ENCODE results near the gene SPECC1L. TPM values are rescaled to one million over a fixed set of nuclear protein-coding genes. Genes with fewer than 3 reads are reported as not detected.
A peak's percentile ranks its signal among the peaks of the same experiment; 100 is the strongest.

The SPECC1L gene
- total RNA-seq, 1 donor from 2014 or later: 80.6 TPM

DNA sequence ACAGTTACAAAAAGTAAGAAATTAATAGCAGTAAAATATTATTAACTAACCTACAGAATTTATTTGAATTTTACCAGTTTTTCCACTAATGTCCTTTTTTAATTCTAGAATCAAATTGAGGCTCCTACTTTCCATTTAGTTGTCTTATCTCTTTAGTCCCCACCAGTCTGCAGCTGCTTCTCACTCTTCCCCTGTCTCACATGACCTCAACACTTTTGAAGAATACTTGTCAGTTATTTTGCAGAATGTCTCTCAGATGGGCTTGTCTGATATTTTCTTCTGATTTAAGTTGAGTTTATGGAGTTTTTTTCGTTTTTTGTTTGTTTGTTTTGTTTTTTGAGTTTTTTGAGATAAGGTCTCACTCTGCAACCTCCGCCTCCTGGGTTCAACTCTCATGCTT, 82.5 kb downstream of the SPECC1L start:
- H3K27ac Mint-ChIP-seq (ENCODE audit: unreplicated experiment): no peak overlapping the region
- TF ChIP-seq, protein P1, sequence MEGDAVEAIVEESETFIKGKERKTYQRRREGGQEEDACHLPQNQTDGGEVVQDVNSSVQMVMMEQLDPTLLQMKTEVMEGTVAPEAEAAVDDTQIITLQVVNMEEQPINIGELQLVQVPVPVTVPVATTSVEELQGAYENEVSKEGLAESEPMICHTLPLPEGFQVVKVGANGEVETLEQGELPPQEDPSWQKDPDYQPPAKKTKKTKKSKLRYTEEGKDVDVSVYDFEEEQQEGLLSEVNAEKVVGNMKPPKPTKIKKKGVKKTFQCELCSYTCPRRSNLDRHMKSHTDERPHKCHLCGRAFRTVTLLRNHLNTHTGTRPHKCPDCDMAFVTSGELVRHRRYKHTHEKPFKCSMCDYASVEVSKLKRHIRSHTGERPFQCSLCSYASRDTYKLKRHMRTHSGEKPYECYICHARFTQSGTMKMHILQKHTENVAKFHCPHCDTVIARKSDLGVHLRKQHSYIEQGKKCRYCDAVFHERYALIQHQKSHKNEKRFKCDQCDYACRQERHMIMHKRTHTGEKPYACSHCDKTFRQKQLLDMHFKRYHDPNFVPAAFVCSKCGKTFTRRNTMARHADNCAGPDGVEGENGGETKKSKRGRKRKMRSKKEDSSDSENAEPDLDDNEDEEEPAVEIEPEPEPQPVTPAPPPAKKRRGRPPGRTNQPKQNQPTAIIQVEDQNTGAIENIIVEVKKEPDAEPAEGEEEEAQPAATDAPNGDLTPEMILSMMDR (IDR thresholded peaks at IDR 0.05; ENCODE audit: unreplicated experiment): no peak
- H3K4me3 Mint-ChIP-seq (ENCODE audit: unreplicated experiment): no peak overlapping the region
- no peak for DNase-seq (ENCODE audit: low spot score)
- H3K9me3 Mint-ChIP-seq (ENCODE audit: unreplicated experiment): no peaks in the 10 kb centered on the region
- H3K27me3 Mint-ChIP-seq (ENCODE audit: unreplicated experiment): no peaks in the 10 kb centered on the region
- H3K36me3 Mint-ChIP-seq (ENCODE audit: low read depth, unreplicated experiment): peaks cover 47% of the 10 kb centered on the region
- peaks cover 4% of the 10 kb centered on the region for H3K4me1 Mint-ChIP-seq (ENCODE audit: unreplicated experiment)

DNA sequence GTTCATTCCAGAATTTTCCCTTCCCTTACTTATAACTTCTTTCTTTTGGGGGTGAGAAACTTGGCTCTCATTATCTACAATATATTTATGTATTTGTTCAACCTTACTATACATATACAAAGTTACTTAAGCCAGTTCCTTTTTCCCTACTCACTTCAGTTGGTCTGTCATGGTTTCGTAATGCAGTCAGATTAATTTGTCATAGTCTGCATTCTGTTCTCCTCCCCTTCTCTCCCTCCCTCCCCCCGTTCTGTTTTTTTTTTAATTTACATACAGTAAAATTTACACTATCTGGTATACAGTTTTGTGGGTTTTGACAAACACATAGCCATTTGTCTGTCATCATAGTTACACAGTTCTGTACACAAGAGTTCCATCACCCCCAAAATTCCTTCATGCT, 84.9 kb downstream of the SPECC1L start:
- Mint-ChIP-seq H3K27ac (ENCODE audit: unreplicated experiment) (no peak overlapping the region), H3K9me3 (ENCODE audit: unreplicated experiment) (no peaks in the 10 kb centered on the region), H3K4me3 (ENCODE audit: unreplicated experiment) (peak overlapping the region; percentile 7), H3K4me1 (ENCODE audit: unreplicated experiment) (peaks cover 16% of the 10 kb centered on the region), H3K36me3 (ENCODE audit: low read depth, unreplicated experiment) (peaks cover 32% of the 10 kb centered on the region), H3K27me3 (ENCODE audit: unreplicated experiment) (no peaks in the 10 kb centered on the region)
- DNase-seq (ENCODE audit: low spot score): no peak
- TF ChIP-seq, protein P1 (IDR thresholded peaks at IDR 0.05; ENCODE audit: unreplicated experiment): no peak

DNA sequence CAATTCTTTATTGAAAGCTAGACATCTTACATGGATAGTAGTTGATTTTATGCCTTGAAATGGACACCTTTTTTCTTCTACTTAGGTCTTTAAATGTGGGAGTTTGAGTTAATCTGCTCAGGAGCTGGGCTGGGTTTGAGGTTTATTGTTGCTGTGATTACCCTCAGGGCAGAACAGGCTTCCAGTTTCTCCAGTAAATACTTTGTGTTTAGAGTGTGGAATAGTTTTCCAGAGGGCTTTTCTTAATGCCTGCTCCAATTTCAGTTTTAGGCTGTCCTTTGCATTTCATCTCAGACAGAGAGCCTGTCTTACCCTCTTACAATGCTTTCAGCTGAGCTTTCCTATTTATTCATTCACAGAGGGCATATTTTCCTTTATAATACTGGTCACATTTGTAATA, 86.9 kb downstream of the SPECC1L start:
- TF ChIP-seq, protein P1 (IDR thresholded peaks at IDR 0.05; ENCODE audit: unreplicated experiment): no peak
- Mint-ChIP-seq H3K4me3 (ENCODE audit: unreplicated experiment) (no peak overlapping the region), H3K36me3 (ENCODE audit: low read depth, unreplicated experiment) (peaks cover 32% of the 10 kb centered on the region), H3K27me3 (ENCODE audit: unreplicated experiment) (no peaks in the 10 kb centered on the region), H3K9me3 (ENCODE audit: unreplicated experiment) (no peaks in the 10 kb centered on the region), H3K4me1 (ENCODE audit: unreplicated experiment) (peaks cover 18% of the 10 kb centered on the region), H3K27ac (ENCODE audit: unreplicated experiment) (no peak overlapping the region)
- DNase-seq (ENCODE audit: low spot score): no peak

DNA sequence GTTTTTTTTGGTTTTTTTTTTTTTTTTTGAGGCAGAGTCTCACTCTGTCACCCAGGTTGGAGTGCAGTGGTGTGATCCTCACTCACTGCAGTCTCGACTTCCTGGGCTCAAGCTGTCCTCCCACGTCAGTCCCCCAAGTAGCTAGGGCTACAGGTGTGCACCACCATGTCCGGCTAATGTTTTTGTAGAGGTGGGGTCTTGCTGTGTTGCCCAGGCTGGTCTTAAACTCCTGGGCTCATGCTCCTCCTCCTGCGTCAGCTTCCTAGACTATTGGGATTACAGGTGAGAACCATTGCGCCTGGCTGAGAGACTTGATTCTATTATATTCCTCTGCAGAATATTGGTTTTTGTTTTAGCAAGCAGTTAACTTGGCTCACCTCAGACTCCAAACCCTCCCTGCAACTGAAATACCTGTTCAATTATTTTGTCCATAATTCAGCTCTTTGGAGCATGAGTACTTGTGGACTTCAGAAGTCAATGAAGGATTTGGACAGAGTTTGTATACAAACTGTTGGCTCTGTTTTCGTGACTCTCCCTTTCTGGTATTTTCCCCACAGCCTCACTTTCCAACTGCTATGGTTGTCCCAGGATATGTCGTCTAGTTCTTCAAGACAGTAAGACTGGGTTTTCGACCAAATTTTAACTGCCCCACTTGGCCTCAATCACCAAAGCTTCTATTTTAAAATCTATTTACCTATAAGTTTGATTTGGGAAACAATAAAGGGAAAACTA, 87.6 kb downstream of the SPECC1L start:
- TF ChIP-seq, protein P1 (IDR thresholded peaks at IDR 0.05; ENCODE audit: unreplicated experiment): no peak
- Mint-ChIP-seq H3K36me3 (ENCODE audit: low read depth, unreplicated experiment) (peaks cover 35% of the 10 kb centered on the region), H3K4me3 (ENCODE audit: unreplicated experiment) (no peak overlapping the region), H3K4me1 (ENCODE audit: unreplicated experiment) (peaks cover 18% of the 10 kb centered on the region), H3K9me3 (ENCODE audit: unreplicated experiment) (no peaks in the 10 kb centered on the region), H3K27me3 (ENCODE audit: unreplicated experiment) (peaks cover 2% of the 10 kb centered on the region), H3K27ac (ENCODE audit: unreplicated experiment) (no peak overlapping the region)
- no peak for DNase-seq (ENCODE audit: low spot score)

DNA sequence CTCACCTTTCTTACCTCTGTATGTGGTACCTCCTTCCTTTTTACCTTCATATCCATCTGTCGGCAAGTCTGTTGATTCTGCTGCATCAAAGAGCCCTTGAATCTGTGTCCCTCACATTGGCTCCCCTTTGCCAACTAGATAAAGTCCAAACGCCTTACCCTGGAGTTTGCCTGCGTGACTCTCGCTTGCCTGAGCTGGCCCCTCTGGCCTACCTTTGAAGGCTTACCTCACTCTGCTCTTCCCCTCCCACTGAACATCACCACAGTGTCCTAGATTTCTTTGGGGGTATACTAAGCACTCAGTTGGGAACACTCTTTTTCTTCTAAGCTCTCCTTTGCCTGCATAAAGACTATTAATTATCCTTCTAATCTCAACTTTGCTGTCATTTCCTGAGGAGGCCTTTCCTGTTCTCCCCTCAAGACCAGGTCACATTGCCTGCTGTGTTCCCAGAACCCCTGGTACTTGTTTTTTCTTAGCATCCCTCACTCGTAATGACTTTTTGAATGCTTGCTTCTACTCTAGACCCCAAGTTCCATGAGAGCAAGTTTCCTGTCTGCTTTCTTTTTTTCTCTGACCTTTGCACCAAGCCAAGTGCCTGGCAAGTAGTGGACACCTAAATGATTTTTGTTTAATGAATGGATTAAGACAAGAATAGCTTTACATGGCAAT, 89.0 kb downstream of the SPECC1L start:
- Mint-ChIP-seq H3K27me3 (ENCODE audit: unreplicated experiment) (peaks cover 3% of the 10 kb centered on the region), H3K27ac (ENCODE audit: unreplicated experiment) (peak overlapping the region; percentile 2)

More for the DNA sequence above, 89.0 kb downstream of the SPECC1L start:
- Mint-ChIP-seq H3K4me1 (ENCODE audit: unreplicated experiment) (peaks cover 18% of the 10 kb centered on the region), H3K4me3 (ENCODE audit: unreplicated experiment) (no peak overlapping the region), H3K9me3 (ENCODE audit: unreplicated experiment) (no peaks in the 10 kb centered on the region), H3K36me3 (ENCODE audit: low read depth, unreplicated experiment) (peaks cover 28% of the 10 kb centered on the region)
- no peak for DNase-seq (ENCODE audit: low spot score)
- TF ChIP-seq, protein P1 (IDR thresholded peaks at IDR 0.05; ENCODE audit: unreplicated experiment): no peak

All from endothelial cell (in vitro differentiated cells).